ENCODE results near the gene NPAS3.

The NPAS3 gene

DNA sequence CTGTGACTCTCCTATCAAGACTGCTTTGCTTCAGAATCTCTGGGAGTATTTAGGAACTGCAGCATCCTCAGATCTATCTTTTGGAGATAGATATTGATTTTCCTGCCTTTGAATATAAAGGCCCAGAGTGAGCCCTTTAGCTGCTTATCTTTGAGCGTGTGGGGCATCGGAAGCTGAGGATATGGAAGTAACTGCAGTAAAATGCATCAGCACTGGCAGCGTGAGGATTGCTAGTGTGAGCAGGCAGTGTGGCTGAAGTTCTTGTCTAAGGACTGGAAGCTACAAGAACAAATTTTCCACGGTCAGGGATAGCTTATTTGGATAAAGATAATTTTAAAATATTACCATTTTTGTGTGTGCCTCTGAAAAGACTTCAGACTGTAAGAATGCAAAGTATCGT is 474.7 kb downstream of the NPAS3 start:
- Histone ChIP-seq H3K36me3 (ENCODE audit: control insufficient read depth in 5 of 5, insufficient read depth in 5 of 5, low read length in 5 of 5) (no peaks in the 10 kb centered on the region), H3K9me3 (ENCODE audit: control insufficient read depth in 5 of 5, low read length in 5 of 5) (no peaks in the 10 kb centered on the region), H3K4me1 (ENCODE audit: control insufficient read depth in 5 of 5, insufficient read depth in 5 of 5, low read length in 5 of 5) (peaks cover 0 to 3% (median 0%) of the 10 kb centered on the region in 5 donors), H3K4me3 (ENCODE audit: low read depth in 1 of 5, low read length in 5 of 5) (no peak overlapping the region), H3K9ac (ENCODE audit: low read length in 5 of 5) (no peak overlapping the region), H3K27ac (ENCODE audit: low read depth, low read length) (no peak overlapping the region), H3K27me3 (ENCODE audit: control insufficient read depth in 5 of 5, insufficient read depth in 4 of 5, low read length in 5 of 5) (no peaks in the 10 kb centered on the region)

DNA sequence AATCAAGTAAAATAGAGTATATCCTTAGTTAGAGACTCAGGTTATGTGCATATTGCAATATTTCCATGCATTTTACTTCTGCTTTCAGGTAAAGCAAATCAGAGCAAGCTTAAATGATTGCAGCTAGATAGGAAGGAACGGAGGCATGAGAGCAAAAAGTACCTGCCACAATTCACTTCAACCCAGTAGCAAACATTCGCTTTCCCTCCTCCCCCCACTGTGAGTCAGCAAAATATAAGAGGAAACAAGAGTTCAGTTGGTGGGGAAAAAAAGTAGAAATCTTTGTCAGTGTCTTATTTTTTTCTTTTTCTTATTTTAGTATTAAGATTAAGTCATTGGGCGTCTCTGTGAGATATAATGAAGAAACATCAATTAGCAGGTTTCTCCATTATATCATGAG is 475.4 kb downstream of the NPAS3 start:
- no peak overlapping the region for H3K4me3 ChIP-seq (ENCODE audit: low read depth in 1 of 5, low read length in 5 of 5)
- no peaks in the 10 kb centered on the region for H3K9me3 ChIP-seq (ENCODE audit: control insufficient read depth in 5 of 5, low read length in 5 of 5)

DNA sequence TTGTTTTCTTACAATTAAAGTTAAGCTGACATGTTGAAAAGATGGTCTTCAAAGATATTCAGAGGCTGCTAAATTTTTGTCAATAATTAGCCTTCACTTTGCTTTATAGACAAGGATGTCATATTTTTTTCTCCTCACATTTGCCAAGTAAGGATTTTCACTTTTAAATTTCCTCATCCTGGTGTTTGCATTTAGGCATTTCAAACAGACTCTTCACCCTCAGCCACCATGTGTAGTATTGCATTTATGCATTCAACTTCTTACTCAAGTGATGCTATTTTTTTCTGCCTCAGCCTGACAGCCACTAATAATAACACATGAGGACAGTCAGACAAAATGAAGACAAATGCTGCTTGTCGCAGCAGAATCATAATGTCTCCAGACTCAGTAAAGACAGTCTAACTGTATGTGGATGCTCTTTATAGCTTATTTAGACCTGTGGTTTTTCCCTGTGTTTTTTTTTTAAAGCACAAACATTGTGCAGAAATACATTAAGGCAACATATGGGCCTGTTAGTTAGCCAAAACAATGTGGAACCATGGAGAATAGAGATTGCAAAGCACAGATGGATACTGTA is 481.5 kb downstream of the NPAS3 start:
- no peaks in the 10 kb centered on the region for H3K4me1 ChIP-seq (ENCODE audit: control insufficient read depth in 5 of 5, insufficient read depth in 5 of 5, low read length in 5 of 5)
- no peak overlapping the region for H3K9ac ChIP-seq (ENCODE audit: low read length in 5 of 5)
- H3K27ac ChIP-seq (ENCODE audit: low read depth, low read length) = no peak overlapping the region
- H3K27me3 ChIP-seq (ENCODE audit: control insufficient read depth in 5 of 5, insufficient read depth in 4 of 5, low read length in 5 of 5) = no peaks in the 10 kb centered on the region
- H3K4me3 ChIP-seq (ENCODE audit: low read depth in 1 of 5, low read length in 5 of 5) = no peak overlapping the region
- no peaks in the 10 kb centered on the region for H3K36me3 ChIP-seq (ENCODE audit: control insufficient read depth in 5 of 5, insufficient read depth in 5 of 5, low read length in 5 of 5)
- no peaks in the 10 kb centered on the region for H3K9me3 ChIP-seq (ENCODE audit: control insufficient read depth in 5 of 5, low read length in 5 of 5)

More for the DNA sequence above, 475.4 kb downstream of the NPAS3 start:
- Histone ChIP-seq H3K27me3 (ENCODE audit: control insufficient read depth in 5 of 5, insufficient read depth in 4 of 5, low read length in 5 of 5) (no peaks in the 10 kb centered on the region), H3K36me3 (ENCODE audit: control insufficient read depth in 5 of 5, insufficient read depth in 5 of 5, low read length in 5 of 5) (no peaks in the 10 kb centered on the region), H3K27ac (ENCODE audit: low read depth, low read length) (no peak overlapping the region), H3K4me1 (ENCODE audit: control insufficient read depth in 5 of 5, insufficient read depth in 5 of 5, low read length in 5 of 5) (peaks cover 0 to 3% (median 0%) of the 10 kb centered on the region in 5 donors), H3K9ac (ENCODE audit: low read length in 5 of 5) (no peak overlapping the region)

DNA sequence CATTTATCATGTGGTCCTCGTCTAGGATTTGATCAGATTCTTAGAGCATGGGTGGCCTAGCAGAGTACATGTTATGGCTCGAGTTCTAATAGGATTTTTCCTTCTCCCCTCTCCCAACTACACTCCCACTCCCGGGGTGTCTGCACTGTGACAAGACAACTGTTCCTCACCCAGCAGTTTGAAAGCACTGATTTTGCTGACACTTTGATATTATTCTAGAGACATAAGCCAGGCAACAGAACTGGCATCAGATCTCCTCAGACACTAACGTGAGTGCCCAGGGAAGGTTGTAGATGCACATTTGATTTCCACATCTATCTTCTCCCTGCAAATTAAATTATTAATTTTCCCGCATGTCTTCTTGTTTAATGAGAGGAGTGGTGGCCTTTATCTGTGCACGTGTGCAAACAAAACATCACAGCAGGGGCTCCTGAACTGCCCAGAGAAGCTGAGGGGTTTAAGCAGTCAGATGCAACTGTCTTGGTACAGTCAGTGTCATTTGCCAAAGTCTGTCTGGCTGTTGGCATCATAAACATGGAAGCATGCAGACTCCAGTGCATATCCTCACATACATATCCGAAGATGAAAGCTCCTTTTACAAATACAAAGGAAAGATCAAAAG is 491.8 kb downstream of the NPAS3 start:
- Histone ChIP-seq H3K9me3 (ENCODE audit: control insufficient read depth in 5 of 5, low read length in 5 of 5) (no peaks in the 10 kb centered on the region), H3K4me1 (ENCODE audit: control insufficient read depth in 5 of 5, insufficient read depth in 5 of 5, low read length in 5 of 5) (no peaks in the 10 kb centered on the region), H3K27me3 (ENCODE audit: control insufficient read depth in 5 of 5, insufficient read depth in 4 of 5, low read length in 5 of 5) (no peaks in the 10 kb centered on the region), H3K36me3 (ENCODE audit: control insufficient read depth in 5 of 5, insufficient read depth in 5 of 5, low read length in 5 of 5) (no peaks in the 10 kb centered on the region), H3K27ac (ENCODE audit: low read depth, low read length) (no peak overlapping the region), H3K9ac (ENCODE audit: low read length in 5 of 5) (no peak overlapping the region), H3K4me3 (ENCODE audit: low read depth in 1 of 5, low read length in 5 of 5) (no peak overlapping the region)

DNA sequence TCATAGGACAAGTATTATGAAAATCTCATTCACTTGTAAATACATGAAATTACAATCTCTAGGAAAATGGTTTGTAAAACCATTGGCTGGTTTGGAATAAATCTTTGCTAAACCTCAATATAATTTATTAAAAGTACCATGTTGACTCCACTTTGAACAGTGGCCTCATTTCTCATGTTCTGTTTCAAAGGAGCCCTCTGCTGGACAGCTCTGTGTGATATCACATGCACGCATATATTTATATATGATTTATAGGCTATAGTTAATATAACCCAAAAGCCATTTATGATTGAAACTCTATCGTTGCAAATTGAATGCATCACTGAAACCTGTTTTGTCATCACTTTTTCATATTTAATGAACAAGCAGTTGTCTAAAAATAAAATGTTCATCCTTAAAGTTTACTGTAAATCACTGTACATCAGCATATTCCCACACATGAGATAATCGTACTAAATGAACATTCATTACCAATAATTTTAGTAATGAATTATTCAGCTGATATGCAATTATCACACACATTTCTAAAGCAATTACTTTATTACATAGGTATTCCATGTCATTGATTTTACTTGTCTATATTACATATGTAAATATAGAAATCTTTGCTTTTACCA is 493.8 kb downstream of the NPAS3 start:
- Histone ChIP-seq H3K4me1 (ENCODE audit: control insufficient read depth in 5 of 5, insufficient read depth in 5 of 5, low read length in 5 of 5) (no peaks in the 10 kb centered on the region), H3K9me3 (ENCODE audit: control insufficient read depth in 5 of 5, low read length in 5 of 5) (no peaks in the 10 kb centered on the region), H3K9ac (ENCODE audit: low read length in 5 of 5) (no peak overlapping the region), H3K27me3 (ENCODE audit: control insufficient read depth in 5 of 5, insufficient read depth in 4 of 5, low read length in 5 of 5) (no peaks in the 10 kb centered on the region), H3K36me3 (ENCODE audit: control insufficient read depth in 5 of 5, insufficient read depth in 5 of 5, low read length in 5 of 5) (no peaks in the 10 kb centered on the region), H3K4me3 (ENCODE audit: low read depth in 1 of 5, low read length in 5 of 5) (no peak overlapping the region), H3K27ac (ENCODE audit: low read depth, low read length) (no peak overlapping the region)

DNA sequence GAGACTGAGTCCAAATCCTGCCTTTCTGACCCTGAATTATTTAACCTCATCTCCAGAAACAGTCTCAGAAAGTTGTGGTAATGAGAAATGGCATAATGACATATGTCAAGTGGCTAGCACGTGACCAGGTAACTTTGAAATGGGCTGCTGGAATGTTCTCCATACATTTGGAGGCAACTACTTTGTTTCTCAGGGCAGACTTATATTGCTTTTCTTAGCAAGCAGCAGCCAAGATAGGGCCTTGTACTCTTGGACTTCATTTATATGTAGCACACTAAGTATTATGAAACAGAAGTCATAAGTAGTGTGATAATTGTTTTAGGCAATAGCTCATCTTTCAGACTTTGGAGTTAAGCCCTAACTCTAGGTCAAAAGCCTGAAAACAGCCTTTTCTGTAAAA is 494.7 kb downstream of the NPAS3 start:
- no peak overlapping the region for H3K27ac ChIP-seq (ENCODE audit: low read depth, low read length)
- no peaks in the 10 kb centered on the region for H3K36me3 ChIP-seq (ENCODE audit: control insufficient read depth in 5 of 5, insufficient read depth in 5 of 5, low read length in 5 of 5)
- H3K27me3 ChIP-seq (ENCODE audit: control insufficient read depth in 5 of 5, insufficient read depth in 4 of 5, low read length in 5 of 5) = no peaks in the 10 kb centered on the region
- H3K4me1 ChIP-seq (ENCODE audit: control insufficient read depth in 5 of 5, insufficient read depth in 5 of 5, low read length in 5 of 5) = no peaks in the 10 kb centered on the region
- H3K9ac ChIP-seq (ENCODE audit: low read length in 5 of 5) = no peak overlapping the region
- no peaks in the 10 kb centered on the region for H3K9me3 ChIP-seq (ENCODE audit: control insufficient read depth in 5 of 5, low read length in 5 of 5)
- no peak overlapping the region for H3K4me3 ChIP-seq (ENCODE audit: low read depth in 1 of 5, low read length in 5 of 5)

DNA sequence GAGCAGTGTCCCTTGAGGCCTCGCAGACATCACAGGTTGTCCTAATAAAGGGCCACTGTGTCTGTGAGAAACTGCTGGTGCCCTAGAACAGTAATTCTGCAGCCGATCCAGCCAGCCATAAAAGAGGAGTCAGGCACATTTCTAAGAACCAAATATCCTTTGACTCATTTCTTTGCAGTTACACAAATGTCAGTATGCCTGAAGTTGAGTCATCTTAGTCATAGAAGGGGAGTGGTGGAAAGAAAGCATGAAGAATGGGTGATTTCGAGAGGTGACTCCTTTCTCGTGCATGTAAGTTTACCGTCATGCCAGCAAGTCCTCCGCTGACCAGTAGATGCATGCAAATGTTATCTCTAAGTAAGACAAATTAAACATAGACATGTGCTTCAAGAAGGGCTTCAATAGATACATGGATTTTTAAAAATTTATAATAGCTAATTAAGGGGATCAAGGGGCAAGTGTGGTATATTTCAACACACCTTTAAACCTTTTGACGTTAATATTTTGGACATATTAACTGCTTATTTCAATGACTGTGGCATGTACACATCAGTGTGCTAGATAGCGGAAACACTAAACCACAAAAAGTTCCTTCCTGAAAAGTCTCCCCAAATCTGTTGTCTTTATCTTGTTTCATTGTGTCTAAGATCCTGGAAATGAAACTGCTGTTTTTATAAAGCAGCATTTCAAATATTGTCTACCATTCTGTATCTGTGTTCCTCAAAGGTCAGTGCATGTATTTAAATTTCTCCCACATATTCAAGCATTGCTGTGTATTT is 497.4 kb downstream of the NPAS3 start:
- H3K36me3 ChIP-seq (ENCODE audit: control insufficient read depth in 5 of 5, insufficient read depth in 5 of 5, low read length in 5 of 5) = no peaks in the 10 kb centered on the region
- H3K9ac ChIP-seq (ENCODE audit: low read length in 5 of 5) = no peak overlapping the region

DNA sequence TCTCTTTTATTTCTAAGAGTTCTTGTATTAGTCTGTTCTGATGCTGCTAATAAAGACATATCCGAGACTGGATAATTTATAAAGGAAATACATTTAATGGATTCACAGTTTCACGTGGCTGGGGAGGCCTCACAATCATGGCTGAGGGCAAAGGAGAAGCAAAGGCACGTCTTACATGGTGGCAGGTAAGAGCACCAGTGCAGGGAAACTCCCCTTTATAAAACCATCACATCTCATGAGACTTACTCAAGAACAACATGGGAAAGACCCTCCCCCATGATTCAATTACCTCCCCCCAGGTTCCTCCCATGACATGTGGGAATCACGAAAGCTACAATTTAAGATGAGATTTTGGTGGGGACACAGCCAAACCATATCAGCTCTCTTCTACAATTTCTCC is 503.0 kb downstream of the NPAS3 start:
- Histone ChIP-seq H3K27ac (ENCODE audit: low read depth, low read length) (no peak overlapping the region), H3K9me3 (ENCODE audit: control insufficient read depth in 5 of 5, low read length in 5 of 5) (no peaks in the 10 kb centered on the region), H3K4me3 (ENCODE audit: low read depth in 1 of 5, low read length in 5 of 5) (no peak overlapping the region), H3K36me3 (ENCODE audit: control insufficient read depth in 5 of 5, insufficient read depth in 5 of 5, low read length in 5 of 5) (no peaks in the 10 kb centered on the region), H3K27me3 (ENCODE audit: control insufficient read depth in 5 of 5, insufficient read depth in 4 of 5, low read length in 5 of 5) (no peaks in the 10 kb centered on the region), H3K9ac (ENCODE audit: low read length in 5 of 5) (no peak overlapping the region), H3K4me1 (ENCODE audit: control insufficient read depth in 5 of 5, insufficient read depth in 5 of 5, low read length in 5 of 5) (no peaks in the 10 kb centered on the region)

More for the DNA sequence above, 497.4 kb downstream of the NPAS3 start:
- Histone ChIP-seq H3K27me3 (ENCODE audit: control insufficient read depth in 5 of 5, insufficient read depth in 4 of 5, low read length in 5 of 5) (no peaks in the 10 kb centered on the region), H3K9me3 (ENCODE audit: control insufficient read depth in 5 of 5, low read length in 5 of 5) (no peaks in the 10 kb centered on the region), H3K27ac (ENCODE audit: low read depth, low read length) (no peak overlapping the region), H3K4me1 (ENCODE audit: control insufficient read depth in 5 of 5, insufficient read depth in 5 of 5, low read length in 5 of 5) (no peaks in the 10 kb centered on the region), H3K4me3 (ENCODE audit: low read depth in 1 of 5, low read length in 5 of 5) (no peak overlapping the region)

DNA sequence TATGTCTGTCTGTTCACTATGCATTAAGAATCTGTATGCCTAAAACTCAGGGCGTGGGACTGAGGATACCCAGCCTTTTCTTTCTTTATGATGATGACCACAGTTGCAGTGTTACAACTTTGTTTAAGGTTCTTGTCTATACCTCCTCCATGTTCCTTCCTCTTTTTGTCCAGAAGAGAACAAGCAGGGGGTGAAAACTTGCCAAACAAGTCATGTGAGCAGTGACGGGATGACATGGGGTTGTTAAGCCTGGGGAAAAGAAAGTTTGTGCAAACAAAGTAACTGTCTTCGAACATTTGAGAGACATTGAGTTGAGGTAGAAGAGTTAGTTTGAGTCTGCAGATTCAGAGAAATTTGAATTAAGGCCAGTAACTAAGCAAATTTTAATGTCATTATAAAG is 505.5 kb downstream of the NPAS3 start:
- Histone ChIP-seq H3K9ac (ENCODE audit: low read length in 5 of 5) (no peak overlapping the region), H3K4me1 (ENCODE audit: control insufficient read depth in 5 of 5, insufficient read depth in 5 of 5, low read length in 5 of 5) (no peaks in the 10 kb centered on the region), H3K27ac (ENCODE audit: low read depth, low read length) (no peak overlapping the region), H3K9me3 (ENCODE audit: control insufficient read depth in 5 of 5, low read length in 5 of 5) (no peaks in the 10 kb centered on the region), H3K27me3 (ENCODE audit: control insufficient read depth in 5 of 5, insufficient read depth in 4 of 5, low read length in 5 of 5) (no peaks in the 10 kb centered on the region), H3K4me3 (ENCODE audit: low read depth in 1 of 5, low read length in 5 of 5) (no peak overlapping the region), H3K36me3 (ENCODE audit: control insufficient read depth in 5 of 5, insufficient read depth in 5 of 5, low read length in 5 of 5) (no peaks in the 10 kb centered on the region)

DNA sequence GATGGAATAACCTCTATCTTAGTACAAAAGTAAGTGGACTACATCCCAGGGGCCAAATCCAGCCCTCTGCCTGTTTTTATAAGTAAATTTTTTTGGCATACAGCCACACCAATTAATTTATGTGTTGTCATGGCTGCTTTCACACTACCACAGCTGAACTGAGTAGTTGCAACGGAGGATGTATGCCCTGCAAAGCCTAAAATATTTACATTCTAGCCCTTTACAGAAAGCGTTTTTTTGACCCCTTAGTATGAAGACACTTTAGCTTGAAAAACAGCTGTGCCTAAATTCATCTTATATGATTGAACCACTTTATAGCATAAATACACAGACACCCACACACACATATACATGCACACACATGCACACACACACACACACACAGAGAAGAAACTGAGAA is 510.6 kb downstream of the NPAS3 start:
- Histone ChIP-seq H3K4me1 (ENCODE audit: control insufficient read depth in 5 of 5, insufficient read depth in 5 of 5, low read length in 5 of 5) (peaks cover 0 to 5% (median 0%) of the 10 kb centered on the region in 5 donors), H3K27me3 (ENCODE audit: control insufficient read depth in 5 of 5, insufficient read depth in 4 of 5, low read length in 5 of 5) (no peaks in the 10 kb centered on the region), H3K9ac (ENCODE audit: low read length in 5 of 5) (no peak overlapping the region), H3K9me3 (ENCODE audit: control insufficient read depth in 5 of 5, low read length in 5 of 5) (no peaks in the 10 kb centered on the region), H3K36me3 (ENCODE audit: control insufficient read depth in 5 of 5, insufficient read depth in 5 of 5, low read length in 5 of 5) (no peaks in the 10 kb centered on the region), H3K27ac (ENCODE audit: low read depth, low read length) (no peak overlapping the region), H3K4me3 (ENCODE audit: low read depth in 1 of 5, low read length in 5 of 5) (no peak overlapping the region)
